Nephron progenitor cell (in vitro differentiated cells): ENCODE results near the gene ANO9.
A peak's percentile ranks its signal among the peaks of the same experiment; 100 is the strongest.

Experiments used
- DNase-seq: peaks from one replicate; pipeline ENCODE4 v3.0.0; 2021
- H3K27ac Mint-ChIP-seq: 2 replicates; pipeline ENCODE4 v1.8.0; 2021; ENCODE audit warnings: mild to moderate bottlenecking, moderate library complexity, mixed read lengths
- H3K27me3 Mint-ChIP-seq: 2 replicates; pipeline ENCODE4 v1.8.0; 2021; ENCODE audit warnings: mild to moderate bottlenecking, low read depth, mixed read lengths; ENCODE audit not compliant: poor library complexity
- H3K36me3 Mint-ChIP-seq: 2 replicates; pipeline ENCODE4 v1.8.0; 2021; ENCODE audit warnings: low read depth, mixed read lengths
- H3K4me1 Mint-ChIP-seq: 2 replicates; pipeline ENCODE4 v1.8.0; 2021; ENCODE audit warnings: mixed read lengths
- H3K4me3 Mint-ChIP-seq: 2 replicates; pipeline ENCODE4 v1.8.0; 2021; ENCODE audit warnings: mild to moderate bottlenecking, moderate library complexity, mixed read lengths
- H3K9me3 Mint-ChIP-seq: 2 replicates; pipeline ENCODE4 v1.8.0; 2021; ENCODE audit warnings: mild to moderate bottlenecking, moderate library complexity, mixed read lengths
- TF ChIP-seq, protein P1 (sequence below): fragments of 200-600 bp; sonication (generic); IDR thresholded peaks from 2 replicates; pipeline ENCODE4 v1.5.0; 2021; ENCODE audit warnings: antibody characterized with exemption

The ANO9 gene

DNA sequence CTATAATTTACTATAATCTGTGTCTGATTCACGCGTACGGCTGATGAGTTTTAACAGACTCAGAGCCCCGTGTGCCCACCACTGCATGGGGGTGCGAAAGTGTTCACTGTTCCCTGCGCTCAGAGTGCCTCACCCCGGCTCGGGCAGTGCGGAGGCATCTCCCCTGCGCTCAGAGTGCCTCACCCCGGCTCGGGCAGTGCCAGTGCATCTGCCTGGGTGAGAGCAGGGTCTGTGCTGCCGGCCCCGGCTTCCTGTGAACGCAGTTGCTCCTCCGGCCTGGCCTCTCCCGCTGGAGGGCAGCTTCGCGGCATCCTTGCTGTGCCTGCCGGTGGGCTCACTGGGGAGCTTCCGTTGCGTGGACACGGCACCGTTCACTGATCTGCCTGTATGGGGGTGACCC lies 22.5 kb upstream of the ANO9 start:
- Mint-ChIP-seq H3K9me3 (no peaks in the 10 kb centered on the region), H3K27ac (no peak overlapping the region), H3K4me3 (no peak overlapping the region), H3K27me3 (no peaks in the 10 kb centered on the region), H3K36me3 (peaks cover 19% of the 10 kb centered on the region), H3K4me1 (peaks cover 19% of the 10 kb centered on the region)
- no peak for DNase-seq
- TF ChIP-seq, protein P1, sequence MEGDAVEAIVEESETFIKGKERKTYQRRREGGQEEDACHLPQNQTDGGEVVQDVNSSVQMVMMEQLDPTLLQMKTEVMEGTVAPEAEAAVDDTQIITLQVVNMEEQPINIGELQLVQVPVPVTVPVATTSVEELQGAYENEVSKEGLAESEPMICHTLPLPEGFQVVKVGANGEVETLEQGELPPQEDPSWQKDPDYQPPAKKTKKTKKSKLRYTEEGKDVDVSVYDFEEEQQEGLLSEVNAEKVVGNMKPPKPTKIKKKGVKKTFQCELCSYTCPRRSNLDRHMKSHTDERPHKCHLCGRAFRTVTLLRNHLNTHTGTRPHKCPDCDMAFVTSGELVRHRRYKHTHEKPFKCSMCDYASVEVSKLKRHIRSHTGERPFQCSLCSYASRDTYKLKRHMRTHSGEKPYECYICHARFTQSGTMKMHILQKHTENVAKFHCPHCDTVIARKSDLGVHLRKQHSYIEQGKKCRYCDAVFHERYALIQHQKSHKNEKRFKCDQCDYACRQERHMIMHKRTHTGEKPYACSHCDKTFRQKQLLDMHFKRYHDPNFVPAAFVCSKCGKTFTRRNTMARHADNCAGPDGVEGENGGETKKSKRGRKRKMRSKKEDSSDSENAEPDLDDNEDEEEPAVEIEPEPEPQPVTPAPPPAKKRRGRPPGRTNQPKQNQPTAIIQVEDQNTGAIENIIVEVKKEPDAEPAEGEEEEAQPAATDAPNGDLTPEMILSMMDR = no peak

DNA sequence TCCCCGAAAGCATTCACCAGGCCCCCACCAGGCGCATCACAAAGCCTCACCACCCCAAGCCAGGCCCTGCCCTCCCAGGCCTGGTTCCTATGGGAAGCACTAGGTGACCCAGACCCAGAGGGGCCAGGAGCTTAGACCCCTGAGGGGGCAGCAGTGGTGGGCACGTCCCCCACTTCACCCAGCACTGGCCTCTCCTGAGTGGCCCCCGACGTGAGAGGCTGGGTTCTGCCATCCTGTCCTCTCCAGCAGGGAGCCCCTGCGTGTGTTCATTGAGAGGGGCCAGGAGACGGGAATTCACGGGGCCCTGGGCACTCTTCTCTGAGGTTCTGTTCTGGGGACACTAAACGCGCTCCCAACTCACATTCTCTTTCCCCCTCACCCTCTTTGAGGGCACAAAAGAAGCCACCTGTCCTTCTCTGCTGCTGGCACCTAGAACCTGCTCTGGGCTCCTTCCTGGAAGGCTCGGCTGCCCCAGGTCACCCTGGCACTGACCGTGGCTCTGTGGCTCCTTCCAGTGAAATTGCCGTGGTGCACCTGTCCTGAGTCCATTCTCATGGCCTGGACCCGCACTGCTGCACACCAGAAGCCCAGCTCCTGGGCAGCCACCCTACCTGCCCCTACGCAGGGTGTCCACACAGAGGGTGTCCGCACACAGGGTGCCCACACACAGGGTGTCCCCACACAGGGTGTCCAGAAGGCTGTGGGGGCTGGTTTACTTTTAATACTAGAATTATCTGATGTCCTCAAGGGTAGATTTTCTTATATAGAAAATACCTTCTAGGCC lies 20.5 kb upstream of the ANO9 start:
- no peaks in the 10 kb centered on the region for H3K27me3 Mint-ChIP-seq
- TF ChIP-seq, protein P1 = no peak
- H3K4me3 Mint-ChIP-seq = no peak overlapping the region
- no peak overlapping the region for H3K27ac Mint-ChIP-seq
- DNase-seq = no peak
- H3K9me3 Mint-ChIP-seq = no peaks in the 10 kb centered on the region
- H3K4me1 Mint-ChIP-seq = peaks cover 8% of the 10 kb centered on the region
- H3K36me3 Mint-ChIP-seq = peaks cover 25% of the 10 kb centered on the region

DNA sequence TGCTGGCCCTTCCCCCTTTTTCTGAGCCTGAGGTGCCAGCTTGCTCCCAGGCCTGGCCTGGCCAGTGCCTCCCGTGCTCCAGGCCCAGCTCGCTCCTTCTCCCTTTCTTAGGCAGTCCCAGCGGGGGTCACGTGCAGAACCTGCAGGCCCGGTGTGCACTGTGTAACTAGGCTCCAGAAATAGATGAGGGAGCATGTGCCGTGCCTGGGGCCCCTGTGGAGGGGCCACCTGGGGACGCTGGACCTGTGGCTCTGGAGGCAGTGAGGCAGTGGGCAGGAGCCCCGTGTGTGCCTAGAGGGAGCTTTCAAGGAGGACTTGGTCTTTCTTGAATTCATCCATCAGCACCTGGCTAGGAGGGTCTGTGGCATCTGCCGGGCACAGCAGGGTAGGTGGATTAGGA lies 19.8 kb upstream of the ANO9 start:
- H3K4me3 Mint-ChIP-seq = no peak overlapping the region
- H3K27me3 Mint-ChIP-seq = no peaks in the 10 kb centered on the region
- peaks cover 15% of the 10 kb centered on the region for H3K4me1 Mint-ChIP-seq
- TF ChIP-seq, protein P1 = no peak
- no peak for DNase-seq
- no peak overlapping the region for H3K27ac Mint-ChIP-seq
- H3K9me3 Mint-ChIP-seq = no peaks in the 10 kb centered on the region
- peaks cover 28% of the 10 kb centered on the region for H3K36me3 Mint-ChIP-seq

DNA sequence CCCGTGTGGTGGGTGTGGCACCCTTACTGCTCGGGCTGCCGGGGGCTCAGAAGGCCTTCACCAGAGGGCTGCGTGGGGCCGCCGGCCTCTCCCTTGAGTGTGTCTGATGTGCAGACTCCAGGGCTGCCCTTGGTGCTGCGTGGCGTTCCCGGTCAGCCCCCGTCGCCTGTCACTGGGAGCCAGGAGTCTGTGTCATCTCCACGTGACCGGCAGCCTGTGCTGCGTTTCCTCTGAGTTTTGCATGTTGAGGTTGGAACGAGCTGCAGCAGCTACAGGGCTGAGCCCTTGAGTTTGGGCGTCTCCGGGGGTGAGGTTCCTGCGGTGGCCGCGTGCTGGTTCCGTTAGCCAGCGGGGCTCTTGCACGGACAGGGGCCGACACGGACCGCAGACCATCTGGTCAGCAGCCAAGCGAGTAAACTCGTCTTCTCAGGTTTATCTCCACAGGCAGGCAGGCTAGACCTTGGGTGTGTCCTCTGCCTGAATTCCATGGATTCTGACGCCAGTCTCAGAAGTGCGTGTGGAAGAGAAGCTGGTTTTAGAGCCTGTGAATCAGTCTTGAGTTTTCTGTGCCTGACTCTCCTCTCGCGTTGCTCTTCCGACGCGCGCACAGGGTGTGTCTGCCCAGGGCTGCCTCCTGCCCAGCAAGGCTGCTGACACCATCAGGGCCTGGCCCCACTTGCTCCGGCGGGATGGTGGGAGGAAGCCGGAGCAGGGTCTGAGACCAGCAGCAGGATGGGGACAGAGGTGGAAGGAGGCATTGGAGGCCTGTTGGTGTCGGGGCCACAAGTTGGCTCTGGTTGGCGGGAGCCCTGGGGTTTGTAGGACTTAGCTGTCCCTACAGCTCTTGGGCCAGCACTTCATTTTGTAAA lies 18.8 kb upstream of the ANO9 start:
- Mint-ChIP-seq H3K4me1 (peaks cover 22% of the 10 kb centered on the region), H3K4me3 (no peak overlapping the region), H3K36me3 (peaks cover 25% of the 10 kb centered on the region), H3K9me3 (no peaks in the 10 kb centered on the region), H3K27me3 (no peaks in the 10 kb centered on the region), H3K27ac (peak overlapping the region; percentile 16)
- TF ChIP-seq, protein P1 = no peak
- DNase-seq = no peak

DNA sequence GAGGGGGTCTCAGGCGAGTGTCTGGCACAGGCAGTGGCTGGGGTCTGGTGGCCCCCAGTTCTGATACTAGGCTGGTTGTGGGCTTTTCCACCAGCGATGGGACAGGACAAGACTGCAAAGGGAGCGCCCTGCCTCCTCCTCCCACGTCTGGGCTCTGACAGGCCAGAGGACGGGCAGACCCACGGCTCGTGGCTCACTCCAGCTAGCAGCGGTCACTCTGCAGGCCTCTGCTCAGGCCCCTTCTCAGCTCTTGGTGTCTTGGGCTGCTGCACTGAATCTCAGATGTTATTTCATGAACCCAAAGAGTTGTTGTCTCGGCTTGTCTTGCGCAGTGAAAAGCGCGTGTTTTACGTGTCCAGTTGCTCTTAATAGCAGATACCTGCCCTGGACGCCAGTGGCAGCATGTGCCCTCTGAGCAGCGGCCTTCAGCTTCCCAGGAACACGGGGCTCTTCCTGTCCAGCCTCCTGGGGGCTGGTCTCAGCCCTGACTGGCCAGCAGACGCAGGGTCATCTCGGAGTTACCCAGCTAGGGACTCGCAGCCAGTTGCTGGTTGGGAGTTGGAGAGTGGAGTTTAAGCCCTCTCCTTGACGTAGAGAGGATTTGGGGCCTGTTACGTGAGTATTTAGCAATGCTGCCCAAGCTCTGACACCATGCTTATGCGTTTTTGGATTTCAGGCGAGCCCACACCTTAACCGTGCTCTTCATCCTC lies 17.9 kb upstream of the ANO9 start:
- TF ChIP-seq, protein P1 = no peak
- Mint-ChIP-seq H3K9me3 (no peaks in the 10 kb centered on the region), H3K27ac (no peak overlapping the region), H3K4me3 (no peak overlapping the region), H3K36me3 (peaks cover 29% of the 10 kb centered on the region), H3K4me1 (peaks cover 31% of the 10 kb centered on the region), H3K27me3 (no peaks in the 10 kb centered on the region)
- DNase-seq = no peak
